Left cardiac atrium (tissue), 4 donors: ENCODE results near the gene AOPEP. TPM values are rescaled to one million over a fixed set of nuclear protein-coding genes. Genes with fewer than 3 reads are reported as not detected.

Experiments
- ATAC-seq, 2 donors: fragments of 200-7000 bp; cut with Tn5 transposase; one replicate each; pipeline ENCODE4 v1.9.1; 2020; ENCODE audit warnings: mild to moderate bottlenecking in 2 of 2, moderate library complexity in 2 of 2
- DNase-seq: peaks from one replicate; pipeline ENCODE4 v3.0.0-alpha.2; 2020
- intact Hi-C, 2 donors: fragments of 100-400 bp; cut with DNase I; formaldehyde crosslinking; loops; one replicate each; pipeline versions ENCODE4 v1.14.1 to v1.15.1; 2022 to 2023
- total RNA-seq, 2 donors: library from RNA; stranded (reverse); fragmentation: NEBNext Ultra II Directional; extraction: Animal tissue kit (Norgen Biotek cat#: 25700); gene quantifications; one replicate each; pipeline ENCODE4 v1.2.1, GENCODE V29; 2021
- donor health status: DM: no; HTN: yes; CAD: no.
- donor health status: DM: no; HTN: yes; CAD: no; lungs with severe emphysema.
- donor health status: DM: yes; HTN: yes; CAD: no.
- donor health status: Dilated cardiomyopathy.

The AOPEP gene
- total RNA-seq, 2 donors from 2014 or later, result 128 to 132 TPM

- ATAC-seq, result no peak
- DNase-seq, result no peak
- intact Hi-C loops, result no loop called here
These were observed 250.9 kb downstream of the AOPEP start for GRCh38 chr9:94977416-94977815.

- intact Hi-C loops, result no loop called here
- ATAC-seq (no peak), DNase-seq (no peak)
These were observed 253.5 kb downstream of the AOPEP start for GRCh38 chr9:94979904-94980507.

GRCh38 chr9:94980947-94981722, 254.6 kb downstream of the AOPEP start:
- DNase-seq, result no peak
- intact Hi-C loops, result no loop called here
- ATAC-seq, result no peak

- no peak for ATAC-seq
- no peak for DNase-seq
- intact Hi-C loops, result no loop called here
These were observed 255.2 kb downstream of the AOPEP start for GRCh38 chr9:94981723-94982090.

GRCh38 chr9:94982211-94982610, 255.7 kb downstream of the AOPEP start:
- DNase-seq (no peak), ATAC-seq (no peak)
- intact Hi-C loops, result no loop called here

GRCh38 chr9:94983552-94983951, 257.1 kb downstream of the AOPEP start:
- intact Hi-C loops, result no loop called here
- DNase-seq (no peak), ATAC-seq (no peak)

- DNase-seq, result no peak
- intact Hi-C loops, result no loop called here
- ATAC-seq, result no peak
These were observed 258.5 kb downstream of the AOPEP start for GRCh38 chr9:94984891-94985476.

GRCh38 chr9:94985649-94986048, 259.1 kb downstream of the AOPEP start:
- intact Hi-C loops, result no loop called here
- ATAC-seq, result no peak
- no peak for DNase-seq

- ATAC-seq, result no peak
- intact Hi-C loops, result no loop called here
- no peak for DNase-seq
These were observed 261.2 kb downstream of the AOPEP start for GRCh38 chr9:94987731-94988130.

- ATAC-seq (no peak), DNase-seq (no peak)
- intact Hi-C loops, result no loop called here
These were observed 264.5 kb downstream of the AOPEP start for GRCh38 chr9:94990897-94991561.

GRCh38 chr9:94991961-94992907, 265.7 kb downstream of the AOPEP start:
- intact Hi-C loops, result loop anchor here in 1 of 2 donors (2.0 kb wide), 1 partner anchor 19 kb away; no protein-coding TSS in a partner anchor
- no peak for ATAC-seq
- no peak for DNase-seq

GRCh38 chr9:94993160-94993820, 266.8 kb downstream of the AOPEP start:
- ATAC-seq (no peak), DNase-seq (no peak)
- intact Hi-C loops, result loop anchor here in 1 of 2 donors (2.0 kb wide), 1 partner anchor 20 kb away; no protein-coding TSS in a partner anchor

- ATAC-seq, result no peak
- intact Hi-C loops, result loop anchor here in 1 of 2 donors (2.0 kb wide), 1 partner anchor 21 kb away; no protein-coding TSS in a partner anchor
- DNase-seq, result no peak
These were observed 267.3 kb downstream of the AOPEP start for GRCh38 chr9:94993821-94994165.

- intact Hi-C loops, result no loop called here
- DNase-seq, result no peak
- no peak for ATAC-seq
These were observed 268.7 kb downstream of the AOPEP start for GRCh38 chr9:94995048-94995693.

- DNase-seq, result no peak
- intact Hi-C loops, result no loop called here
- no peak for ATAC-seq
These were observed 270.1 kb downstream of the AOPEP start for GRCh38 chr9:94996641-94997040.

- intact Hi-C loops, result no loop called here
- DNase-seq (no peak), ATAC-seq (no peak)
These were observed 271.2 kb downstream of the AOPEP start for GRCh38 chr9:94997727-94998126.

- intact Hi-C loops, result loop anchor here (5.0 to 10.0 kb wide), 3 partner anchors 45 to 128 kb away; no protein-coding TSS in a partner anchor
- ATAC-seq (no peak), DNase-seq (no peak)
These were observed 273.3 kb downstream of the AOPEP start for GRCh38 chr9:94999832-95000231.

- no peak for ATAC-seq
- no peak for DNase-seq
- intact Hi-C loops, result loop anchor here (5.0 to 10.0 kb wide), 3 partner anchors 46 to 129 kb away; no protein-coding TSS in a partner anchor
These were observed 274.3 kb downstream of the AOPEP start for GRCh38 chr9:95000821-95001220.
